Medulla oblongata (tissue), 1 donor: ENCODE results near the gene NFIB.

Source experiments
- DNase-seq: peaks from one replicate; pipeline ENCODE4 v3.0.0-alpha.2; 2015; ENCODE audit errors: extremely low spot score

Gene NFIB

GRCh38 chr9:14107495-14107894 is 206.4 kb downstream of the NFIB start:
- DNase-seq = no peak

GRCh38 chr9:14106699-14107098 is 207.2 kb downstream of the NFIB start:
- DNase-seq = no peak

GRCh38 chr9:14104496-14104895 is 209.4 kb downstream of the NFIB start:
- DNase-seq = no peak

- DNase-seq = no peak
Measured at GRCh38 chr9:14103115-14103514, 210.8 kb downstream of the NFIB start.

GRCh38 chr9:14099737-14100136 is 214.2 kb downstream of the NFIB start:
- no peak for DNase-seq

- DNase-seq = no peak
Measured at GRCh38 chr9:14098486-14099180, 215.3 kb downstream of the NFIB start.

- no peak for DNase-seq
Measured at GRCh38 chr9:14097666-14098415, 216.1 kb downstream of the NFIB start.

- no peak for DNase-seq
Measured at GRCh38 chr9:14097215-14097614, 216.7 kb downstream of the NFIB start.

GRCh38 chr9:14096258-14096922 is 217.6 kb downstream of the NFIB start:
- DNase-seq = no peak

GRCh38 chr9:14095277-14095676 is 218.7 kb downstream of the NFIB start:
- no peak for DNase-seq

GRCh38 chr9:14094491-14094890 is 219.4 kb downstream of the NFIB start:
- DNase-seq = no peak

GRCh38 chr9:14092344-14092743 is 221.6 kb downstream of the NFIB start:
- no peak for DNase-seq

GRCh38 chr9:14089051-14089803 is 224.7 kb downstream of the NFIB start:
- DNase-seq = no peak

GRCh38 chr9:14087576-14087975 is 226.4 kb downstream of the NFIB start:
- no peak for DNase-seq

- DNase-seq = no peak
Measured at GRCh38 chr9:14086495-14086894, 227.4 kb downstream of the NFIB start.

- no peak for DNase-seq
Measured at GRCh38 chr9:14085810-14086209, 228.1 kb downstream of the NFIB start.

GRCh38 chr9:14084867-14085266 is 229.1 kb downstream of the NFIB start:
- DNase-seq = no peak

- no peak for DNase-seq
Measured at GRCh38 chr9:14083366-14083765, 230.6 kb downstream of the NFIB start.

- DNase-seq = no peak
Measured at GRCh38 chr9:14082732-14083131, 231.2 kb downstream of the NFIB start.

- DNase-seq = no peak
Measured at GRCh38 chr9:14081745-14082144, 232.2 kb downstream of the NFIB start.

- DNase-seq = no peak
Measured at GRCh38 chr9:14080959-14081542, 232.9 kb downstream of the NFIB start.

GRCh38 chr9:14079440-14079839 is 234.5 kb downstream of the NFIB start:
- DNase-seq = no peak
